Liver (tissue), 9 donors: ENCODE results near the gene CEP350. TPM values are rescaled to one million over a fixed set of nuclear protein-coding genes. Genes with fewer than 3 reads are reported as not detected.

Source experiments
- DNase-seq: peaks from one replicate; pipeline ENCODE4 v3.0.0-alpha.2; 2017; ENCODE audit warnings: low spot score
- H3K27ac ChIP-seq, 2 donors: one replicate each; pipeline ENCODE4 v1.7.0; 2013; ENCODE audit warnings: inconsistent platforms in 2 of 2, low read length in 2 of 2, control low read depth in 1 of 2, low read depth in 1 of 2, mild to moderate bottlenecking in 1 of 2
- H3K27me3 ChIP-seq, 4 donors: one replicate each; pipeline versions ENCODE4 v1.6.1 to v1.7.0; 2013; ENCODE audit warnings: low read length in 3 of 4, inconsistent platforms in 1 of 4, mild to moderate bottlenecking in 1 of 4, moderate library complexity in 1 of 4; ENCODE audit not compliant: control insufficient read depth in 4 of 4, insufficient read depth in 4 of 4
- H3K36me3 ChIP-seq, 4 donors: one replicate each; pipeline versions ENCODE4 v1.6.1 to v1.7.0; 2013; ENCODE audit warnings: low read length in 3 of 4, mild to moderate bottlenecking in 3 of 4, low read depth in 1 of 4, moderate library complexity in 1 of 4; ENCODE audit not compliant: control insufficient read depth in 4 of 4, insufficient read depth in 3 of 4
- H3K4me1 ChIP-seq, 4 donors: one replicate each; pipeline versions ENCODE4 v1.6.1 to v1.7.0; 2013; ENCODE audit warnings: low read length in 3 of 4, mild to moderate bottlenecking in 3 of 4, moderate library complexity in 1 of 4; ENCODE audit not compliant: control insufficient read depth in 4 of 4, insufficient read depth in 4 of 4
- H3K4me3 ChIP-seq, 3 donors: one replicate each; pipeline versions ENCODE4 v1.6.1 to v1.7.0; 2013; ENCODE audit warnings: low read length in 3 of 3, control low read depth in 1 of 3, low read depth in 1 of 3, mild to moderate bottlenecking in 1 of 3
- H3K9ac ChIP-seq, 2 donors: one replicate each; pipeline ENCODE4 v1.7.0; 2013; ENCODE audit warnings: low read length in 2 of 2, mild to moderate bottlenecking in 2 of 2, moderate library complexity in 2 of 2, control low read depth in 1 of 2, low read depth in 1 of 2
- H3K9me3 ChIP-seq, 4 donors: one replicate each; pipeline versions ENCODE4 v1.6.1 to v1.7.0; 2013; ENCODE audit warnings: low read length in 3 of 4; ENCODE audit not compliant: control insufficient read depth in 4 of 4
- CTCF ChIP-seq: fragments of 150-350 bp; IDR thresholded peaks from 2 replicates; pipeline ENCODE4 v1.5.1; 2017; ENCODE audit warnings: improper control_type of control experiment, low read depth, low read length; ENCODE audit not compliant: missing input control
- EGR1 ChIP-seq, 2 donors: IDR thresholded peaks; 2 replicates each; pipeline ENCODE4 v1.6.1; 2016 to 2018; ENCODE audit warnings: antibody characterized with exemption in 2 of 2, low read depth in 2 of 2
- FOXA1 ChIP-seq: IDR thresholded peaks from 2 replicates; pipeline ENCODE4 v1.6.1; 2016; ENCODE audit warnings: antibody characterized with exemption
- FOXA2 ChIP-seq: IDR thresholded peaks from 2 replicates; pipeline ENCODE4 v1.6.1; 2016; ENCODE audit warnings: antibody characterized with exemption
- GABPA ChIP-seq, 2 donors: IDR thresholded peaks in 1 of 2; conservative IDR thresholded peaks in 1 of 2; 2 replicates each; pipeline ENCODE4 v1.6.1; 2016; ENCODE audit warnings: antibody characterized with exemption in 2 of 2, mild to moderate bottlenecking in 1 of 2, moderate library complexity in 1 of 2
- HNF4A ChIP-seq, 2 donors: conservative IDR thresholded peaks; 2 replicates each; pipeline ENCODE4 v1.6.1; 2016; ENCODE audit warnings: antibody characterized with exemption in 2 of 2, mild to moderate bottlenecking in 2 of 2
- HNF4G ChIP-seq: IDR thresholded peaks from 2 replicates; pipeline ENCODE4 v1.6.1; 2016; ENCODE audit warnings: antibody characterized with exemption
- JUND ChIP-seq, 2 donors: IDR thresholded peaks; 2 replicates each; pipeline ENCODE4 v1.6.1; 2016; ENCODE audit warnings: antibody characterized with exemption in 2 of 2
- NR2F2 ChIP-seq: IDR thresholded peaks from 2 replicates; pipeline ENCODE4 v1.6.1; 2016; ENCODE audit warnings: antibody characterized with exemption
- RAD21 ChIP-seq, 2 donors: IDR thresholded peaks; 2 replicates each; pipeline ENCODE4 v1.6.1; 2016; ENCODE audit warnings: antibody characterized with exemption in 2 of 2, mild to moderate bottlenecking in 2 of 2
- RXRA ChIP-seq, 2 donors: IDR thresholded peaks; 2 replicates each; pipeline ENCODE4 v1.6.1; 2017 to 2018; ENCODE audit warnings: antibody characterized with exemption in 2 of 2, mild to moderate bottlenecking in 1 of 2
- SP1 ChIP-seq: IDR thresholded peaks from 2 replicates; pipeline ENCODE4 v1.6.1; 2018; ENCODE audit warnings: antibody characterized with exemption, mild to moderate bottlenecking
- TAF1 ChIP-seq: conservative IDR thresholded peaks from 2 replicates; pipeline ENCODE4 v1.6.1; 2016; ENCODE audit warnings: antibody characterized with exemption, mild to moderate bottlenecking
- YY1 ChIP-seq: IDR thresholded peaks from 2 replicates; pipeline ENCODE4 v1.6.1; 2016; ENCODE audit warnings: antibody characterized with exemption, mild to moderate bottlenecking
- ZBTB33 ChIP-seq: IDR thresholded peaks from 2 replicates; pipeline ENCODE4 v1.6.1; 2016; ENCODE audit warnings: antibody characterized with exemption
- WGBS: extraction: QIAGEN DNeasy Blood & Tissue Kit; methylation state at CpG from one replicate; pipeline ENCODE4 v1.1.7; 2013; 5-methylcytosine and 5-hydroxymethylcytosine counted together
- polyA plus RNA-seq, 2 donors: library from polyadenylated mRNA; stranded (reverse) in 1 of 2; unstranded in 1 of 2; fragments of 200-250 nt in 1 of 2; fragments of >200 nt in 1 of 2; fragmentation: Nextera tagmentation in 1 of 2; extraction: Ambion mirVana in 1 of 2; gene quantifications; one replicate each; pipeline versions ENCODE4 v1.2.1 to v1.2.3, GENCODE V29; 2013 to 2015
- total RNA-seq, 2 donors: library from RNA; depleted of rRNA; stranded (reverse); fragments of >200 nt; gene quantifications; one replicate each; pipeline ENCODE4 v1.2.3, GENCODE V29; 2014
- TF ChIP-seq, protein P1 (sequence below): IDR thresholded peaks from 2 replicates; pipeline ENCODE4 v1.6.1; 2016; ENCODE audit warnings: antibody characterized with exemption, mild to moderate bottlenecking
- TF ChIP-seq, protein P2 (sequence below): IDR thresholded peaks from 2 replicates; pipeline ENCODE4 v1.6.1; 2016; ENCODE audit warnings: antibody characterized with exemption
- TF ChIP-seq, protein P3 (sequence below): IDR thresholded peaks from 2 replicates; pipeline ENCODE4 v1.6.1; 2016; ENCODE audit warnings: antibody characterized with exemption
- donor health status: healthy.
- donor health status: healthy.
- donor health status: healthy.
- donor health status: healthy.
- donor health status: healthy.

Gene CEP350
- total and polyA plus RNA-seq, 4 donors = 4.5 to 49.0 (median 18.9) TPM

- no peak overlapping the region for H3K4me3 ChIP-seq
- H3K27ac ChIP-seq = no peak overlapping the region
- no peaks in the 10 kb centered on the region for H3K4me1 ChIP-seq
- no peaks in the 10 kb centered on the region for H3K9me3 ChIP-seq
- peaks cover 8 to 21% (median 20%) of the 10 kb centered on the region in 4 donors for H3K36me3 ChIP-seq
- H3K27me3 ChIP-seq = no peaks in the 10 kb centered on the region
- no peak for DNase-seq
- 93% methylated on average over 8 of the region's 8 CpGs for WGBS
- no peak overlapping the region for H3K9ac ChIP-seq
- TF ChIP-seq TAF1 (no peak), FOXA2 (no peak), RAD21 (IDR thresholded peaks at IDR 0.05) (no peak), GABPA (IDR thresholded peaks at IDR 0.05 in 1 of 2, conservative IDR thresholded peaks at IDR 0.05 in 1 of 2) (no peak), SP1 (no peak), ZBTB33 (no peak), FOXA1 (no peak), RXRA (IDR thresholded peaks at IDR 0.05) (no peak), EGR1 (IDR thresholded peaks at IDR 0.05; ENCODE audit: low read depth in 2 of 2) (no peak), NR2F2 (no peak), YY1 (no peak), HNF4A (conservative IDR thresholded peaks at IDR 0.05) (no peak), HNF4G (no peak), CTCF (no peak), JUND (IDR thresholded peaks at IDR 0.05) (no peak)
- TF ChIP-seq, protein P1, sequence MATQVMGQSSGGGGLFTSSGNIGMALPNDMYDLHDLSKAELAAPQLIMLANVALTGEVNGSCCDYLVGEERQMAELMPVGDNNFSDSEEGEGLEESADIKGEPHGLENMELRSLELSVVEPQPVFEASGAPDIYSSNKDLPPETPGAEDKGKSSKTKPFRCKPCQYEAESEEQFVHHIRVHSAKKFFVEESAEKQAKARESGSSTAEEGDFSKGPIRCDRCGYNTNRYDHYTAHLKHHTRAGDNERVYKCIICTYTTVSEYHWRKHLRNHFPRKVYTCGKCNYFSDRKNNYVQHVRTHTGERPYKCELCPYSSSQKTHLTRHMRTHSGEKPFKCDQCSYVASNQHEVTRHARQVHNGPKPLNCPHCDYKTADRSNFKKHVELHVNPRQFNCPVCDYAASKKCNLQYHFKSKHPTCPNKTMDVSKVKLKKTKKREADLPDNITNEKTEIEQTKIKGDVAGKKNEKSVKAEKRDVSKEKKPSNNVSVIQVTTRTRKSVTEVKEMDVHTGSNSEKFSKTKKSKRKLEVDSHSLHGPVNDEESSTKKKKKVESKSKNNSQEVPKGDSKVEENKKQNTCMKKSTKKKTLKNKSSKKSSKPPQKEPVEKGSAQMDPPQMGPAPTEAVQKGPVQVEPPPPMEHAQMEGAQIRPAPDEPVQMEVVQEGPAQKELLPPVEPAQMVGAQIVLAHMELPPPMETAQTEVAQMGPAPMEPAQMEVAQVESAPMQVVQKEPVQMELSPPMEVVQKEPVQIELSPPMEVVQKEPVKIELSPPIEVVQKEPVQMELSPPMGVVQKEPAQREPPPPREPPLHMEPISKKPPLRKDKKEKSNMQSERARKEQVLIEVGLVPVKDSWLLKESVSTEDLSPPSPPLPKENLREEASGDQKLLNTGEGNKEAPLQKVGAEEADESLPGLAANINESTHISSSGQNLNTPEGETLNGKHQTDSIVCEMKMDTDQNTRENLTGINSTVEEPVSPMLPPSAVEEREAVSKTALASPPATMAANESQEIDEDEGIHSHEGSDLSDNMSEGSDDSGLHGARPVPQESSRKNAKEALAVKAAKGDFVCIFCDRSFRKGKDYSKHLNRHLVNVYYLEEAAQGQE = no peak
- TF ChIP-seq, protein P2, sequence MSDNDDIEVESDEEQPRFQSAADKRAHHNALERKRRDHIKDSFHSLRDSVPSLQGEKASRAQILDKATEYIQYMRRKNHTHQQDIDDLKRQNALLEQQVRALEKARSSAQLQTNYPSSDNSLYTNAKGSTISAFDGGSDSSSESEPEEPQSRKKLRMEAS = no peak
- TF ChIP-seq, protein P3, sequence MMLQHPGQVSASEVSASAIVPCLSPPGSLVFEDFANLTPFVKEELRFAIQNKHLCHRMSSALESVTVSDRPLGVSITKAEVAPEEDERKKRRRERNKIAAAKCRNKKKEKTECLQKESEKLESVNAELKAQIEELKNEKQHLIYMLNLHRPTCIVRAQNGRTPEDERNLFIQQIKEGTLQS = no peak
Observed at GRCh38 chr1:179921981-179922872, 32.4 kb upstream of the CEP350 start.
